ENCODE data around the gene SEZ6L. TPM values are rescaled to one million over a fixed set of nuclear protein-coding genes. Genes with fewer than 3 reads are reported as not detected.

SEZ6L gene
- total RNA-seq, 1 donor from 2014 or later = 8.6 TPM

DNA sequence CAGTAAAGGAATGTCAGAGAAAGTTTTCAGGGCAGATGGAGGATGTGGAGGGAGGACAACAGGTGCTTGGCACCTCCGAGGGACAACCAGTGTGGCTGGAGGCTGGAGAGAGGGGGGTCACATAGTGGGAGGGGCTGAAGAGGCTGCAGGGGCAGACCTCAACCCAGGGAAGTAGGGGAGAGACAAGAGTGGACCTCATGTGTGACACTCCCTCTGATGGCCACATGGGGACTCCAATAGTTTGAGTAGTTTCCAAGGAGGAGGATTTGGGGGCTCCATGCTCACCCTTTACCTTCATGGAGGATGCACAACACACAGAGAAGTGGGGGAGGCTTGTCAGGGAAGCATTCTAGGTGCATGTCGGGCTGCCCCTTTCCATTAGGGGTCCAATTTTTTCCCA, 224.7 kb downstream of the SEZ6L start:
- H3K4me3 Mint-ChIP-seq = no peak overlapping the region
- no peak for DNase-seq (ENCODE audit: extremely low spot score, unreplicated experiment)
- no peaks in the 10 kb centered on the region for H3K9me3 Mint-ChIP-seq
- no peaks in the 10 kb centered on the region for H3K36me3 Mint-ChIP-seq
- peaks cover 5% of the 10 kb centered on the region for H3K4me1 Mint-ChIP-seq (ENCODE audit: unreplicated experiment)
- H3K27me3 Mint-ChIP-seq = peaks cover 49% of the 10 kb centered on the region
- TF ChIP-seq, protein P1, sequence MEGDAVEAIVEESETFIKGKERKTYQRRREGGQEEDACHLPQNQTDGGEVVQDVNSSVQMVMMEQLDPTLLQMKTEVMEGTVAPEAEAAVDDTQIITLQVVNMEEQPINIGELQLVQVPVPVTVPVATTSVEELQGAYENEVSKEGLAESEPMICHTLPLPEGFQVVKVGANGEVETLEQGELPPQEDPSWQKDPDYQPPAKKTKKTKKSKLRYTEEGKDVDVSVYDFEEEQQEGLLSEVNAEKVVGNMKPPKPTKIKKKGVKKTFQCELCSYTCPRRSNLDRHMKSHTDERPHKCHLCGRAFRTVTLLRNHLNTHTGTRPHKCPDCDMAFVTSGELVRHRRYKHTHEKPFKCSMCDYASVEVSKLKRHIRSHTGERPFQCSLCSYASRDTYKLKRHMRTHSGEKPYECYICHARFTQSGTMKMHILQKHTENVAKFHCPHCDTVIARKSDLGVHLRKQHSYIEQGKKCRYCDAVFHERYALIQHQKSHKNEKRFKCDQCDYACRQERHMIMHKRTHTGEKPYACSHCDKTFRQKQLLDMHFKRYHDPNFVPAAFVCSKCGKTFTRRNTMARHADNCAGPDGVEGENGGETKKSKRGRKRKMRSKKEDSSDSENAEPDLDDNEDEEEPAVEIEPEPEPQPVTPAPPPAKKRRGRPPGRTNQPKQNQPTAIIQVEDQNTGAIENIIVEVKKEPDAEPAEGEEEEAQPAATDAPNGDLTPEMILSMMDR (conservative IDR thresholded peaks at IDR 0.05) = no peak
- H3K27ac Mint-ChIP-seq = no peak overlapping the region

DNA sequence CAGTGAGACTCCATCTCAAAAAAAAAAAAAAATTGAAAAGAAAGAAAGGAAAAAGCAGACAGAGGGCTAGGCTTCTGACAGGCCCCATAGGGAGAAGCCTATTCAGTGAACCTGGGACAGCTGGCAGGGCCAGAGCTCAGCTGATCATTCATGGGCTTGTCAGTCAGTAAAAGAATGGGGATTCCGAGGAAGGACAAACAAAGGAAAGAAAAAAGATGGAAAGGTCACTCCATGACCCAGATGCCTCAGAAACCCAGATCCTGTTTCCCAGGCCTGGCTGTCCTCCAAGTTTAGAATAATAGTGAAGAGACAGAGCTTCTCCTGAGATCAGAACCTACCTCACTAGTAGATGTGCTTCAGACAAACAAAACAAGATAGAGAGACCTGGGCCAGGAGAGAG, 225.5 kb downstream of the SEZ6L start:
- H3K27me3 Mint-ChIP-seq = peaks cover 49% of the 10 kb centered on the region
- TF ChIP-seq, protein P1 (conservative IDR thresholded peaks at IDR 0.05) = no peak
- peaks cover 5% of the 10 kb centered on the region for H3K4me1 Mint-ChIP-seq (ENCODE audit: unreplicated experiment)
- no peaks in the 10 kb centered on the region for H3K36me3 Mint-ChIP-seq
- no peak overlapping the region for H3K27ac Mint-ChIP-seq
- H3K9me3 Mint-ChIP-seq = no peaks in the 10 kb centered on the region
- DNase-seq (ENCODE audit: extremely low spot score, unreplicated experiment) = no peak
- no peak overlapping the region for H3K4me3 Mint-ChIP-seq

DNA sequence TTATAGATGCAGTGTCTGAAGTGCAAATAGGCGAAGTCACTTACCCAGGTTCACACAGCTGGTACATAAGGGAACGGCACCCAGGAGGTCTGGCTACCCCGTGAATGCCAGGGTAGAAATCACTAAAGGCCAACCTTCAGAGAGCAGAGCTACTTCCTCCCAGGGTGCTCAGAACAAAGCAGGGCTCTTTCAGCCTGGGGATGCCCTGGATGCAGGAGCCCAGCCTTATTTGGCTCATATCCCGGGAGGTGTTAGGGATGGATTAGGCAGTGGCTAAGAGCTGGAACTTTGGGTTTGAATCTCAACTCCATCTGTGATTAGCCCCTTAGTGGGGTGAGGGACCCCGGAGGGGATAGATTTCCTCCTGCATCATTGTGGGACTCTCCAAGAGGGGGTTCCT, 226.7 kb downstream of the SEZ6L start:
- Mint-ChIP-seq H3K27me3 (peaks cover 46% of the 10 kb centered on the region), H3K4me1 (ENCODE audit: unreplicated experiment) (peaks cover 5% of the 10 kb centered on the region), H3K27ac (no peak overlapping the region), H3K9me3 (no peaks in the 10 kb centered on the region), H3K36me3 (no peaks in the 10 kb centered on the region), H3K4me3 (no peak overlapping the region)
- no peak for DNase-seq (ENCODE audit: extremely low spot score, unreplicated experiment)
- TF ChIP-seq, protein P1 (conservative IDR thresholded peaks at IDR 0.05) = no peak

DNA sequence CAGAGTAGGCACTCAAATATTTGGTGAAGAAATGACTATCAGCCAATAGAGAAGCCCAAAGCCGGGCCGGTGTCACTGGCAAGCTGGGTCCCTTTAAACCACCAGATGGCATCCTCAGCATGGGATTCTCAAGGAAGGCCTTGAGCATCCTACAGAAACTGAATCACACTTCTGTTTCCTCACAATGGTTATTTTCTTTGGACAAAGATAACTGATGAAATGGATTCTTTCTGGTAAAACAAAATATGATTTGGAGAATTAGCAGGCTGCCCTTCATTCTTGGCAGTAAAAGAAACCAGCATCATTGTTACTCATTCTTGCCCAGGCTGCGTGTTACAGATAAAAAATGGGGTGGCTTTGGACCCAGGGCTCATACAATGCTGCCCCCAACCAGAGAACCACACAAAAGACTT, 229.5 kb downstream of the SEZ6L start:
- H3K27ac Mint-ChIP-seq = no peak overlapping the region
- peaks cover 48% of the 10 kb centered on the region for H3K27me3 Mint-ChIP-seq

DNA sequence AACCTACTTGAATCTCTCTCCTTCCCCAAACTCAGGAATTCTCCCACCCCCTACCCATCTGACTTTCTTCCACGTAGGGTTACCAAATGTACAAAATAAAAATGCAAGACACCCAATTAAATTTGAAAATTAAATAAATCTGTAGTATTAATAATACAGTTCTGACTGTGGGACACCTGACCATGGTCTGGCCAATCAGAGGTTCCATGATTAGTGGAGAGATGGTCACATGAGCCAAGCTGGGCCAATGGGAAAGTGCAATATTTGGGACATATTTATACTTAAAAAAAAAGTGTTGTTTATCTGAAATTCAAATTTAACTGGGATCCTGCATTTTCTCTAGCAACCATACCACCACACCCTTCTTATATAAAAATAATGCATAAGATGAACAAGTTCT, 230.0 kb downstream of the SEZ6L start:
- no peak for DNase-seq (ENCODE audit: extremely low spot score, unreplicated experiment)
- Mint-ChIP-seq H3K4me1 (ENCODE audit: unreplicated experiment) (peaks cover 5% of the 10 kb centered on the region), H3K27me3 (peaks cover 49% of the 10 kb centered on the region), H3K9me3 (no peaks in the 10 kb centered on the region), H3K27ac (no peak overlapping the region), H3K4me3 (no peak overlapping the region), H3K36me3 (no peaks in the 10 kb centered on the region)
- TF ChIP-seq, protein P1 (conservative IDR thresholded peaks at IDR 0.05) = no peak

More for the DNA sequence above, 229.5 kb downstream of the SEZ6L start:
- no peaks in the 10 kb centered on the region for H3K9me3 Mint-ChIP-seq
- H3K36me3 Mint-ChIP-seq = no peaks in the 10 kb centered on the region
- no peak overlapping the region for H3K4me3 Mint-ChIP-seq
- TF ChIP-seq, protein P1 (conservative IDR thresholded peaks at IDR 0.05) = peak; percentile 76
- DNase-seq (ENCODE audit: extremely low spot score, unreplicated experiment) = no peak
- H3K4me1 Mint-ChIP-seq (ENCODE audit: unreplicated experiment) = peaks cover 5% of the 10 kb centered on the region

DNA sequence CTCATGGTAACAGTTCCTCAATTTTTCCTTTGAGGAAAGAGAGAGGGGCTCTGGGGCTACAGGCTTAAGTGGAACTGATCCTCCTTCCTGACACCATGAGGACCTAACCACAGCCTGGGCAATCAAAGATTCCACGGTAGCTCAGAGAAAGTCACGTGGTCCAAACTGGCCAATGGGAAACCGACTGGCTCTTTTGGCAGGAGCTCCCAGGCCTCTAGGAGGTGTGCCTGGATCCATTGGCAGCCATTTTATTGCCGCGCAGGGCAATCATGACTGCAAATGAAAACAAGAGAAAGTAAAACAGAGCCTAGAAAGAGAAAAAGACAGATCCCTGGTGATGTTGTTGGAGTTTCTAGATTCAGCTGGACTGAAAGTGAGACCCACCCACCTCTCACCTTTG, 232.5 kb downstream of the SEZ6L start:
- Mint-ChIP-seq H3K9me3 (no peaks in the 10 kb centered on the region), H3K4me3 (no peak overlapping the region), H3K27me3 (peaks cover 59% of the 10 kb centered on the region), H3K36me3 (no peaks in the 10 kb centered on the region), H3K27ac (no peak overlapping the region), H3K4me1 (ENCODE audit: unreplicated experiment) (no peaks in the 10 kb centered on the region)
- TF ChIP-seq, protein P1 (conservative IDR thresholded peaks at IDR 0.05) = no peak
- DNase-seq (ENCODE audit: extremely low spot score, unreplicated experiment) = no peak

Data from type B pancreatic cell (in vitro differentiated cells).